RWPE2 (cell line): ENCODE data around the gene TMEM130.

Experiments
- ATAC-seq: fragments of 200-7000 bp; cut with Tn5 transposase; 3 replicates; pipeline ENCODE4 v1.9.1; 2021; ENCODE audit warnings: low read depth
- DNase-seq: peaks from one replicate; pipeline ENCODE4 v3.0.0-alpha.2; 2020; ENCODE audit warnings: low spot score
- H3K27ac ChIP-seq: fragments of 450-650 bp; 2 replicates; pipeline ENCODE4 v1.5.1; 2017; ENCODE audit warnings: mild to moderate bottlenecking; ENCODE audit not compliant: poor library complexity, severe bottlenecking
- H3K27me3 ChIP-seq: fragments of 250-450 bp; sonication (Bioruptor Pico); 2 replicates; pipeline ENCODE4 v1.5.1; 2021; ENCODE audit warnings: mild to moderate bottlenecking, moderate library complexity; ENCODE audit not compliant: insufficient read depth, poor library complexity, severe bottlenecking
- H3K36me3 ChIP-seq: fragments of 250-450 bp; sonication (Bioruptor Pico); 2 replicates; pipeline ENCODE4 v1.5.1; 2020; ENCODE audit warnings: low read depth, mild to moderate bottlenecking, moderate library complexity
- H3K4me1 ChIP-seq: fragments of 250-450 bp; sonication (Bioruptor Pico); 2 replicates; pipeline ENCODE4 v1.5.1; 2021; ENCODE audit warnings: mild to moderate bottlenecking, moderate library complexity; ENCODE audit not compliant: insufficient read depth, poor library complexity, severe bottlenecking
- H3K4me3 ChIP-seq: fragments of 250-450 bp; sonication (Bioruptor Pico); 2 replicates; pipeline ENCODE4 v1.5.1; 2021; ENCODE audit warnings: mild to moderate bottlenecking, moderate library complexity; ENCODE audit not compliant: severe bottlenecking
- H3K9me3 ChIP-seq: fragments of 250-450 bp; sonication (Bioruptor Pico); 2 replicates; pipeline ENCODE4 v1.5.1; 2021; ENCODE audit warnings: mild to moderate bottlenecking, moderate library complexity; ENCODE audit not compliant: severe bottlenecking
- CTCF ChIP-seq: fragments of 450-650 bp; IDR thresholded peaks from one replicate; pipeline ENCODE4 v1.5.1; 2017; ENCODE audit warnings: mild to moderate bottlenecking, moderate library complexity; ENCODE audit not compliant: poor library complexity, severe bottlenecking

The TMEM130 gene

GRCh38 chr7:98808751-98809460 is 60.9 kb downstream of the TMEM130 start:
- Histone ChIP-seq H3K4me1 (no peaks in the 10 kb centered on the region), H3K9me3 (no peaks in the 10 kb centered on the region), H3K27me3 (no peaks in the 10 kb centered on the region), H3K4me3 (no peak overlapping the region), H3K36me3 (no peaks in the 10 kb centered on the region), H3K27ac (no peak overlapping the region)
- ATAC-seq (no peak), DNase-seq (no peak)
- TF ChIP-seq CTCF: no peak

- H3K4me1 ChIP-seq: no peaks in the 10 kb centered on the region
- ATAC-seq (no peak; the same call in 2 of the 3 replicates), DNase-seq (no peak)
- no peaks in the 10 kb centered on the region for H3K9me3 ChIP-seq
- no peaks in the 10 kb centered on the region for H3K36me3 ChIP-seq
- no peak overlapping the region for H3K4me3 ChIP-seq
- no peak overlapping the region for H3K27ac ChIP-seq
- TF ChIP-seq CTCF: no peak
- no peaks in the 10 kb centered on the region for H3K27me3 ChIP-seq
Observed at GRCh38 chr7:98807068-98808048, 62.5 kb downstream of the TMEM130 start.

DNA sequence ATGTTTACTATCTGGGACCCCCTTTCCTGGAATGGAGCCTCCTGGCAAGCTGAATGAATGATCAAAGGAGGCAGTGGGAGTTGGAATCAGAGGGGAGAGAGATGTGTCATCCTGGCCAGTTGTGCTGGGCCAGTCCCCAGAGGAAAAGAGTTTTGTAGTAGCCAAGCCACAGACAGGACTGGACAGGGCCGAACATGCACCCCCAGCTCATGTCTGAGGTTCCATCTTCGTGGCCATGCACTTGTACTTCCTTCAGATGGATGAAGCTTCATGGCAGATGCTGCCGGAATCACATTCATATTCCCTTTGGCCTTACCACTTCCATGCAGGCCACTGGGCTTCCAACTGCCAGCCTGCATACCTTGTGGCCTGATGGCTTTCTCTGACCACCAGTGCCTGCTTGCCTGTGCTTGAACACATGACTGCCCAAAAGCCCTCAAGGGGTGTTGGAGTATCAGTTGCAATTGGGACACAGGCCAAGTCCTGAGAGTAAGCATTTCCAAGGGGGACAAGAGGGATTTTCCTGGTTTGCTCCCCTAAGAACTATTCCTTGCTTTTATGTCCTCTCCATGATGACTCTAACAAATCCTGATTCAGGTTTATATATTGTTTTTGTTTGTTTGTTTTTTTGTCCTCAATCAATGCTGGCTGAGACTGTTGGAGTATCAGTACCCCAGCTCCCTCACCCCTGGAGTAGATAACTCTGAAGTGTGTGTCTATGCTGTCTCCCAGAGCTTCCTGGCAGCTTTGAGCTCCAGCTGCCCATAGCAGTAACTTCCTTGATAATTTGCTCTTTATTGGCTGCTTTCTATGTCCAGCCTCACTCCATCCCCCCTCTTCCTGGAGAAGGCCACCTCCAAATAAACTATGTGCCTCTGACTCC is 63.6 kb downstream of the TMEM130 start:
- Histone ChIP-seq H3K4me3 (no peak overlapping the region), H3K9me3 (no peaks in the 10 kb centered on the region), H3K4me1 (no peaks in the 10 kb centered on the region), H3K27me3 (no peaks in the 10 kb centered on the region), H3K27ac (no peak overlapping the region), H3K36me3 (no peaks in the 10 kb centered on the region)
- ATAC-seq (no peak), DNase-seq (no peak)
- TF ChIP-seq CTCF: no peak

GRCh38 chr7:98802781-98803110 is 67.1 kb downstream of the TMEM130 start:
- no peaks in the 10 kb centered on the region for H3K27me3 ChIP-seq
- TF ChIP-seq CTCF: no peak
- no peak for DNase-seq
- no peak overlapping the region for H3K27ac ChIP-seq
- no peak overlapping the region for H3K4me3 ChIP-seq
- no peaks in the 10 kb centered on the region for H3K36me3 ChIP-seq
- no peak for ATAC-seq
- H3K4me1 ChIP-seq: no peaks in the 10 kb centered on the region
- H3K9me3 ChIP-seq: no peaks in the 10 kb centered on the region
